T-helper 1 cell (primary cell): ENCODE data around the gene DND1.
"Not testable (repeated sequence)": the region's sequence is repeated elsewhere in the genome, so short reads cannot be mapped to it uniquely, and the experiment has no call there.

Experiments
- DNase-seq, 5 donors: peaks; one replicate each; pipeline ENCODE4 v3.0.0-alpha.2; 2012 to 2020
- total RNA-seq, 4 donors: gene quantifications; one replicate each; lab custom pipeline; 2026; lab: John Stamatoyannopoulos, UW

The DND1 gene
- total RNA-seq = 0.46 to 2.1 (median 1.1) reads per million in 4 donors

DNA sequence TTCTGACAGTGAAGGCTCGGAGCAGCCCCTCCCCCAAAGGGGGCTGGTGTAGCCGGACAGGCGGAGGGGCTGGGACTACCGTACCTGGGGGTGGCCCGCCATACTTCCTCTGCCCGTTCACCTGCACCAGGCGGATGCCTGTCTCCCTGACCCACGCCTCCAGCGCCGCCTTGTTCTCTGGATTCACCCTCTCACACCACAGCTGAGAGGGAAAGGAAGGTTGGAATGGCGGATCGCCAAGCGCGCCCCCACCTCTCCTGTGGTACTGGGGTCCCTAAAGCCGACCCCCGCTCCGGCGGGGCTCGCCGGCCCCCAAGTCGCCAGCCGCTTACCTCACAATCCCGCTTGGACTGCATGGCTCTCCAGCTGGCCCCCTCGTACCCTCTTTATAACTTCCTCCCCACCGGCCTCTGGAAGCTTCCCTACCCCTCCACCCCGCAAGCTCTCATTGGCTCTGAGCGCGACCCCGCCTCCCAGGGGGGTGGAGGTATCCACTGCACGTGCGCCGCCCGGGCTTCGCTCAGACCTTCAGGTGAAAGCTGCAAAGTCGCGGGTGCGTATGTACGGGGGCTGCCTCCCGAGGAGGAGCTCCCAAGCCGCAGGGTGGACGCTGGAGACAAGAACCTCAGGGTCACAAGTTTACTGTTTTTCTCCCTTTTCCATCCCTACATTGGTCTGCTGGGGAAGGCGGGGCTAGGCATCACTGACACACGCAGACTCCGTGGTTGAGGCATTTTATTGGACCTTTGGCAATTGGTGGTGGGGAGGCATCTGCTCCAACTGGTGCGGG, at the start of gene DND1:
Gene DND1, minus strand, starts transcription at position 390 of the 790 bp plus-strand sequence. Its CDS starts 34 bp downstream, at position 356.
- DNase-seq = no peak

DNA sequence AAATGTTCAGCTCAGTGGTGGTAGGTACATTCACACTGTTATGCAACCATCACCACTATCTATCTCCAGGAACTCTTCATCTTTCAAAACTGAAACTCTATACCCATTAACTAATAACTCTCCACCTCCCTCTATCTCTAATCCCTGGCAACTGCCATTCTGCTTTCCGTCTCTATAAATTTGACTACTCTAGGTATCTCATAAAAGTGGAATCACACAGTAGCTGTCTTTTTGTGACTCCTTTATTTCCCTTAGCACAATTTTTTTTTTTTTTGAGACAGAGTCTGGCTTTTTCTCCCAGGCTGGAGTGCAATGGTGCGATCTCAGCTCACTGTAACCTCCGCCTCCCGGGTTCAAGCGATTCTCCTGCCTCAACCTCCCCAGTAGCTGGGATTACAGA, 48.0 kb upstream of the DND1 start:
- not testable (repeated sequence) for DNase-seq

DNA sequence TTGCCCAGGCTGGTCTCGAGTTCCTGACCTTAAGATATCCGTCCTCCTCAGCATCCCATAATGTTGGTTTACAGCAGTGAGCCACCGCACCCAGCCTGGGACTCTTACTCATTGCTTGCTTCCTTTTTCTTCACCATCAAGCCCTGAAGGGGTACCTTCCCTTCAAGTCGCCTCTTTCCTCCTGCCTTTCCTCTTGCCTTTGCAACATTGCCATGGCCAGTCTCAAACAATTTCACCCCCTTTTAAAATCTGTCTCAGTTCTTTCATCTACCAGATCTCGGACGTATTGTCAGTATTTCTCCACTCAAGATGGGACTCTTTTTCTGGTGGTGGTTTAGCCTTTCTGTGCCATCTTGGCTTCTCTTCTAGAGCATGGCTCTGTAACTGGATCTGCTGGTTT, 47.4 kb upstream of the DND1 start:
- DNase-seq = not testable (repeated sequence)

DNA sequence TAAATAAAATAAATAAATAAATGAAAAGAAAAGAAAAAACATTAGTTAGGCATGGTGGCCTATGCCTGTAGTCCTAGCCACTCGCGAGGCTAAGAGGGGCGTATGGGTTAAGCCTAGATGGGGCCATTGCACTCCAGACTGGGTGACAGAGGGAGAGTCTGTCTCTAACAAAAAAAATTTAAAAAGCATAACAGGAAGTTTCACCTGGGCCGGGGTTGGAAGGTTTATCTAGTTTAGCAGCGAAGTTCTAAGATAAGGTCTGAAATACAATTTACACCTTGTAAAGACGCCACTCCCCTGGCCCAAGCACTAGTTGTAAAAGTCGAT, 44.9 kb upstream of the DND1 start:
- no peak for DNase-seq

DNA sequence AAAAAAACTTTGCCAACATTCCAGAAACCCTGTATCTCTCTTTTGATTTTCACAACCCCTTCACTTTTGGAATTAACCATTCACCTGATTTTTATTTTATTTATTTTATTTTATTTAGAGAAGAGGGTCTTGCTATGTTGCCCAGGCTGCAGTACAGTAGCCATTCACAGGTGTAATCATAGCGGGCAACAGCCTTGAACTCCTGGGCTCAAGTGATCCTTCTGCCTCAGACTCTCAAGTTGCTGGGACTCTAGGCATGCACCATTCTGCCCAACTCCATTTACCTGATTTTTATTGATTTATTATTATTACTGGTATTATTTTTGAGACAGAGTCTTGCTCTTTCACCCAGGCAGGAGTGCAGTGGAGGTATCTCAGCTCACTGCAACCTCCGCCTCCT, 42.9 kb upstream of the DND1 start:
- DNase-seq = not testable (repeated sequence)

DNA sequence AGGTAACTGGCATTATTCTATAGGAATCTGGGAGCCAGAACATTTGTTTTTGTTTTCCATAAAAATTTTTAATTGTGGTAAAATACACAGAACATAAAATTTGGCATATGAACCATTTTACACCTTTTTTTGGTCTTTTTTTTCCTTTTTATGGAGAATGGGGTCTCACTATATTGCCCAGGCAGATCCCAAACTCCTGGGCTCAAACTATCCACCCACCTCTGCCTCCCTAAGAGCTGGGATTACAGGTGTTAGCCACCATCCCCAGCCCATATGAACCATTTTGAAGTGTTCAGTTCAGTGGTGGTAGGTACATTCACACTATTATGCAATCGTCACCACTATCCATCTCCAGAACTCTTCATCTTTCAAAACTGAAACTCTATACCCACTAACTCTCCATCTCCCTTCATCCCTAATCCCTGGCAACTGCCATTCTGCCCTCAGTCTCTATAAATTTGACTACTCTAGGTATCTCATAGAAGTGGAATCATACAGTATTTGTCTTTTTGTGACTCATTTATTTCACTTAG, 40.3 kb upstream of the DND1 start:
- no peak for DNase-seq

DNA sequence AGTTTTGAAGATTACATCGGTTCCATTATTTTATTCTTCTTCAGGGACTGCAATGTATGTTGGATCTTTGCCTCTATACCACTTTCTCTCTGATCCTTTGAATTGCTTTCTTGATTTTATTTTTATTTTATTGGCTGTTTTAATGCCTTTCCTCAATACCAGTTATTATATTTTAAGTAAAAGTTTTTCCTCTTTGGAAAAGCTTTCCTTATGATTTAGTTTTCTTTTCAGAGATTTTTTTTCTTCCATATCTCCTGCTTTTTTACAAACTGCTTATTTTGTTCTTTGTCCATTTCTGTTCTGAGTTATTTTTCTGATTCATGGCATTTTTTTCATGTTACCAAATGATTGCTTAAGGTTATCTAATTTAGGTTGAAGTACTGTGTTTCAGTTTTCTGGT, 38.4 kb upstream of the DND1 start:
- no peak for DNase-seq

DNA sequence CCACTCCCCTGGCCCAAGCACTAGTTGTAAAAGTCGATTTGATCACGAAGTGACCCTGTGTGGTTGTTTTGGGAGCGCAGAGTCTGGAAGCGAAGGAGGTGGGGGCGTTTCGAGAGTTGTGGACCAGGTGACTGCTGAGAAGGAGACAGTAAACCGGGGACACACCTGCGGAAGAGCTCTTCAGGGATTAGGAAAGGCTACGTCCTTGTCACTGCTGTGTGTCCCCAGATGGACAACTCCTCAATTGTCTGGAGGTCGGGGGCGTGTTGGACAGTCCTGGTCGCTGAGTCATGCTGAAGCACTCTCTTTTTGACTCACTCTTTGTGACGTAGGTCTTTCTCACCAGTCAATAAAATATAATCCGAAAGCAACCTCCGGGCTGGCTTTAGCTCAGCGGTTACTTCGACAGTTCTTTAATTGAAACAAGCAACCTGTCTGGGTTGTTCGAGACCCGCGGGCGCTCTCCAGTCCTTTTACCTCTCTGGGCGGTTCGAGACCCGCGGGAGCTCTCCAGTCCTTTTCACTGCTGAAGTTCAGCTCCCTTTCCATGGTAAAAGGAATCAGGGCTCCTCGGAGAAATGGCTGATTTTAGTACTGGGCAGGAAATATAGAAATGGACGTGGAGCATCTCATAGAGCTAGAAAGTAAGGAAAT, 37.6 kb upstream of the DND1 start:
- peak; percentile 31 to 95 (median 69) for DNase-seq

DNA sequence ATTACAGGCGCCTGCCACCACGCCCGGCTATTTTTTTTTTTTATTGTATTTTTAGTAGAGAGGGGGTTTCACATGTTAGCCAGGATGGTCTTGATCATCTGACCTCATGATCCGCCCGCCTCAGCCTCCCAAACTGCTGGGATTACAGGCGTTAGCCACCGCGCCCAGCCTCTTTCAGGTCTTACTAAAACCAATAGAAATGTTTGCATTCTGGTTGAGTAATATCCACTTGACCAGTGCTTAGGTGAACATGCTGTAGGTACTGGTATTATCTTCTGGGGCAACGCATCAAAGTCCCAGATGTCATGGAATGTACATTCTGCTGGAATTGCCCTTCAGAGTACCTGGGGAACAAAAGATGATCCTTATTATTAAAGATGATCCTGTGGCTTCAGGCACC, 35.4 kb upstream of the DND1 start:
- not testable (repeated sequence) for DNase-seq

DNA sequence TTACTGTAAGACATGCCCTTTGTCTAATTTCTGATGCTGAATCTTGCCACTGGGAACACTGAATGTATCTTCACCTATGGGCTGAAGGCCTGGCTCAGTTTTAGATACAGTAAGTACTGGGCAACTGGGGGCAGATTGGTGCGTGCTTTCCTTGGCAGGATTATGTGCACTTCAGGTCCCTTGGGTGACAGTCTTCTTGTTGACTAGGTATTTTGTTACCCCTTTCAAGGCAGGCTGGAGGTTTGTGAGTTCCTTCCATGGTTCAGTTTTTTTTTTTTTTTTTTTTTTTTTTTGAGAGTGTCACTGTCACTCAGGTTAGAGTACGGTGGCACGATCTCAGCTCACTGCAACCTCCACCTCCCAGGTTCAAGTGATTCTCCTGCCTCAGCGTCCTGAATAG, 34.4 kb upstream of the DND1 start:
- no peak for DNase-seq

DNA sequence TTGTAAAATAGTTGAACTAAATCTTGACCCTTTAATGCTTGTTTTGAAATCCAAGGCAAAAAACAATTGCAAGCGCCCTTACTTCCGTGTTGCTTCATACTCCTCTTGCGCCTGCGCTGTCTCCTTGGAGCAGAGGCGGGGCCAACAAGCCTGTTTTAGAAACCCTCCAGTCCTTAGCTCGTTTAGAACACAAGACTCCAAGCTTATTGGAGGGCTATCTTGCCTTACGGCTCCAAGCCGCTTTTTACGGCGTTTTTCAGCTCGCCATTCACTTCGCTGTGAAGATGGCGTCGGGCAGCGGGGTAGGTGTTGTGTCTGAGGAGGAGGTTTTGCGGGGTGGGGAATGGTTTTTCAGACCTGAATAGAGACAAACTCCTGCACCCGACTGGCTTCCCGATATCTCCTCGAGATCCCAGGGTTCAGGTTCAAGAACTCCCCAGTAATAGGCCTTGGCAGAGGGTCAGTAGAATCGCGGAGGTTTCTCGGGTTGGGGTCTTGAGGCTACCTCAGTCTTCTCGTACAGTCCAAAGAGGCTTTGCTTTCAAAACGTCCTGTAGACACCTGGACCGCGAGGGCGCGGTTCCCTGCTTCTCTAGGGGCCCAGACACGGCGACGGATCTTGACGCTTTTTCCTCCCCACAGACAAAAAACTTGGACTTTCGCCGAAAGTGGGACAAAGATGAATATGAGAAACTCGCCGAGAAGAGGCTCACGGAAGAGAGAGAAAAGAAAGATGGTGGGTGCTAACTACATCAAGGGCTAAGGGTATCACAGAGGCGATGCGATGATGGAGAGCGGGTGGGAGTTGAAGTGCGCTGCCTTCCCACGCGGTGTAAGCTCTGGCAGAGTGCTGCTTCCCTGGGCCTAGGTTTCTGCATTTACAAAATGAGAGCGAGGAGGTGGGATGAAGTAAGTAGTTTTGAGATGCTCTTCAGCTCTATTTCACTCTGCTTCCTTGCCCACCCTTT, 27.1 kb upstream of the DND1 start, which contains the start of gene ZMAT2:
Gene ZMAT2, plus strand, starts transcription at position 271 of the 968 bp plus-strand sequence. Its CDS starts 14 bp downstream, at position 285.
- DNase-seq = peak; percentile 85 to 97 (median 90)

DNA sequence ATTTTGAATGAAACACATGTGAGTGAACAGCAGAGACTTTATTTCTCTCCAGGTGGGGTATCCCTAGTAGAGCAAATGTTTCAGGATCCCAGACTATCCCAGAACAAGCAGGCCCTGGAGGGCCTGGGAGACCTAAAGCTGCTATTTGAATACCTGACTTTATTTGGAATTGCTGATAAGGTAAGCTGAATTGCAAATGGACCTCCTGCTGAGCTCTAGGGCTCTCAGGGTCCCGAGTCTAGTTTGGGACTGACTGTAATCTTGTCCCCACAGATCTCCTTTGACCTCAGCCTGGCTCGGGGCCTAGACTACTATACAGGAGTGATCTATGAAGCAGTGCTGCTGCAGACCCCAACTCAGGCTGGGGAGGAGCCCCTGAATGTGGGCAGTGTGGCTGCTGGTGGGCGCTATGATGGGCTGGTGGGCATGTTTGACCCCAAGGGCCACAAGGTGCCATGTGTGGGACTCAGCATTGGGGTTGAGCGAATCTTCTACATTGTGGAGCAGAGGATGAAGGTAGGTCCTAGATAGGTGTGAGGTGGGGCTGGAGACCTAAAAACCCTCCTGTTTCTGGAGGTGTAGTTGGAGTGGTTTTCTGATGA, 23.6 kb upstream of the DND1 start:
- DNase-seq = no peak

DNA sequence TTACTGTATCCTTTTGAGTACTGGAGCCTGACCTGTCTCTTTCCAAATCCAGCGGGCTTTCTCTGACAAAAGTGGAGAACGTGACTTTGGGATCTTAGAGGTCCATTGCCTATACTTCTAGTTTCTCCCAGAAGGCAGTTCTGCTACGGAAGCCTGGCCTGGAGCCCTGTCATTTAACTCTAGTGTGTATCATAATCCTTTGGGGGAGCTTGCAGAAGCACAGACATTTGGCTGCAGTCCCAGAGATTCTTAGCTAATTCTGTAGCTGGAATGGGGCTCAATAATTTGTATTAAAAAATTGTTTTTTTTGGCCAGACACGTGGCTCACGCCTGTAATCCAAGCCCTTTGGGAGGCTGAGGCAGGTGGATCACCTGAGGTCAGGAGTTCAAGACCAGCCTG, 20.9 kb upstream of the DND1 start:
- DNase-seq = no peak

DNA sequence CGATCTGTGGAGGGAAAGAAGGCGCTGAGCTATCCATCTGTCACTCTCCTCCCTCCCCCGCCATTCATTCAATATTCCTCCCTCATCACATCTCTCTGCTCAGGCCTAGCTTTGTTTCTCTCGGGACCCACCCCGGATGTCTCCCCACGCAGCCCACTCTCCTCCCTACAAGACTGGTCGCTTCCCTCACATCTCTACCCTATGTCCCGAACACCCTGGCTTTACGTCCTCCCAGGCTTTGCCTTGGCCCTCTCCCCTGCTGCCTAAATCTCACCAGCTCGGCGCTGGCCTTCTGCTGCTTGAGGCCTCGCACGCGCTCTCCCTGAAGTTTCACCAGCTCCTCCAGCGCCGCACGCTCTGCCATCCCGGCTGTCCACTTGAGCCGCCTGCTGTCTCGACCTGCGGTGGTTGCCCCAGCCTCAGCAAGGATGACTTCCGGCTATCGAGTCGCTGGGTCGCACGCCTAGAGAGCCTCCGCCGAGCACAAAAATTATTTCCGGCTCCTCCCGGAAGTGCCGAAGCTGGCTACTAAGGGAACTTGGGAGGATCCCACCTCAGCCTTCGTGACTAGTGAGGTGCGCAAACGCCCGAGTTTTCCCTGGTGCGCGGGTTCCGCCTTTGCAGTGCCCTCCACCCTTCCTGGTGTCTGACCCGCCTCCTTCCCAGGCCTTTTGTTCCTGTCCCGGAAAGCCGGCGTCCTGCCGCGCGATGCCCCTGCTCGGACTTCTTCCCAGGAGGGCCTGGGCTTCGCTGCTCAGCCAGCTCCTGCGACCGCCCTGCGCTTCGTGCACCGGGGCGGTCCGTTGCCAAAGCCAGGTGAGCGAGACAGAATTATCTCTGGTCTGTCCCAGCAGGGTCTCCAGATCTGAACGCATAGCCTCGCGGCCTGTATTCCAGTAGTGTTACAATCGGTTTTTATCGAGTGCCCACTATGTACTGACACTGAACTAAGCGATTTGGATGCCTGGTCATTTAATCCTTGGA, 17.9 kb upstream of the DND1 start, which contains the start of the genes HARS1 and HARS2:
Gene HARS1, minus strand, starts transcription at position 430 of the 984 bp plus-strand sequence. Its CDS starts 66 bp downstream, at position 364.
Gene HARS2, plus strand, starts transcription at position 515 of the 984 bp plus-strand sequence. Its CDS starts 194 bp downstream, at position 709.
- DNase-seq = peak; percentile 69 to 89 (median 76)

DNA sequence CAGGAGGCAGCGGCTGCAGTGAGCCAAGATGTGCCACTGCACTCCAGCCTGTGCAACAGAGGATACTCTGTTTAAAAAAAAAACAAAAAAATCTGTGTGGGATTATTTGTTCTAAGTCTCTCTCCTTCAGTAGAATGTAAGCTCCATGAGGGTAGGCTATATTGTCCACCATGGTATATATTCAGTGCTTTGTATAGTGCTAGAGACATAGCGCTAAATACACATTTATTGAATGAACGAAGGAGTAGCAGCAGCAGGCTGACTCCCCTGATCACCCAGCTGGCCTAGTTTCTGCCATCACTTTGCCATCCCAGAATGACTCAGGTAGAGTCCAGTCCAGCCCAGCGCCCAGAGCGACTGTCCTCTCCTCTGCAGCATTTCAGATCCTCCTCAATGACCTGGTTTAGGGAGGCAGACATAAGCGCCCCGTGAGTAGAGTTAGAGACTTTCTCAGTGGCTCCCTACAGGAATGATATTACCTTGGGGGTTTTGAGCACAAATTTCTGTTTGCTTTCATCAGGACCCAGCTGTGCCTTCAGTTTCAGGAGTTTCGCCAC, 17.1 kb upstream of the DND1 start:
- no peak for DNase-seq

DNA sequence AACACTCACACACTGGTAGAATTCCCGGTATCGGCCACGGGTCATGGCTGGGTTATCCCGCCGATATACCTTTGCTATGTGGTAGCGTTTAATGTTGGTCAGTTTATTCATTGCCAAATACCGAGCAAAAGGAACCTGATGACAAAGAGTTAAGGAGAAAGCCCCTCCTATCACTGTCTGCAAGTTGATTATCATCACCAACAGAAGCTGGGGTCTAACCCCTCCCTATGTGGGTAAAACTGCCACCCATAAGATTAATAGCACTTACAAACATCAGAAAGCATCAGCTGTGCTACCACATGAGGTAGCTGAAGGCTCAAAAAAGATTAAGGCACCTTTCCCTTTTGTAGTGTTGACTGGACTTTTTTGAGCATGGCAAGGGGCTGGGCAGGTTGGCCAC, 5.6 kb upstream of the DND1 start:
- DNase-seq = no peak

DNA sequence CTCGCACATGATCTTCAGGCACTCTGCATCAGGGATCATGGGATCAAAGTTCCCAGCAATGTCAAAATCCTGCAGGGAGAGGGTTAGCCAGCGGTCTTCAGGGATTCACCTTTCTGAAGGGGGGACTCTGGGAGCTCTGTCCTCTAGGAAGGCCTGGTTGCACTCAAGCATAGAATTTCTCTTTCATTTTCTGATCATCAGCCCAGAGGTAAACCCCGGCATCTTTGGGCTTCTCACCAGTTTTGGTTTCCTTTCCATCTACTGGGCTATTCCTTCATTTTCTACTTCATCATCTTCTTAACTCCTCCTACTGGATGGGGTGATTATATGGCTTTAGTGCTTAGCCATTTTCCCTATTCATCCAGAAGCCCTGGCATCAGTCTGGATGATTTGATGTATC, 4.6 kb upstream of the DND1 start:
- DNase-seq = no peak

DNA sequence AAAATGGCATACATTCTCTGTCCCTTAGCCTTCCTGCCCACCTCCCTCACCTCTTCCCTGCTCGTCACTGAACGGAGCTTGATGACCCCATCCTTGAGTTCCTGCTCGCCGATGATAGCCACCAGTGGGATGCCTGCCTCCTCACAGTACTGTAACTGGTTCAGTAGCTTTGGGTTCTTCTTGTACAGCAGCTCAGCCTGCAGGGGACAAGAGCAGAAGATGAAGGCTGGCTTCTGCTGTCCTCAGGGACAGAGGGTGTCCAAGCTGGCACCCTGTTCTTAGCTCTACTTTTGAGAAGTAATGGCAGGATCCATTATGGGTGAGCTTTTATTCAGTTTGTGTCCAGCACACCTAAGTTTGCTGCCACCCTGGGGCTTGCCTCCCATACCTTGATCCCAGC, 1.3 kb upstream of the DND1 start:
- no peak for DNase-seq

DNA sequence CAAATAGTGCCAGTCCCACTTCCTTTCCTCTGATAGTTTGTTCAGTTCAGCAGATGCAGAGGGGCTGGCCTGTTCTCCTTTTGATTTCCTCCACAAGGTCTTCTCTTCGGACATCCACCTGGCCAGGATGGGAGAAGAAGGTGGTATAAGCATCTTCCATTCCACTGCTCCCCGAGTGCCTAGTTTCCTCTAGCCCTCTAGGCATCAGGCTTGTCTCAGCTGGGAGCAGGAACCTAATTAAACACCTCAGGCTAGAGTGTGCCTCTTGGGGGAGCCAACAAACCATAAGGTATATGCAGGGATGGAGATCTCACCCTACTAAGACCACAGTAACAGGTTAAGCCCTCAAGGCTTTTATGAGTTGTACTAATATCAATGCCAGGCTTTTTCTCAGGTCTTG, 835 bp upstream of the DND1 start:
- DNase-seq = no peak

DNA sequence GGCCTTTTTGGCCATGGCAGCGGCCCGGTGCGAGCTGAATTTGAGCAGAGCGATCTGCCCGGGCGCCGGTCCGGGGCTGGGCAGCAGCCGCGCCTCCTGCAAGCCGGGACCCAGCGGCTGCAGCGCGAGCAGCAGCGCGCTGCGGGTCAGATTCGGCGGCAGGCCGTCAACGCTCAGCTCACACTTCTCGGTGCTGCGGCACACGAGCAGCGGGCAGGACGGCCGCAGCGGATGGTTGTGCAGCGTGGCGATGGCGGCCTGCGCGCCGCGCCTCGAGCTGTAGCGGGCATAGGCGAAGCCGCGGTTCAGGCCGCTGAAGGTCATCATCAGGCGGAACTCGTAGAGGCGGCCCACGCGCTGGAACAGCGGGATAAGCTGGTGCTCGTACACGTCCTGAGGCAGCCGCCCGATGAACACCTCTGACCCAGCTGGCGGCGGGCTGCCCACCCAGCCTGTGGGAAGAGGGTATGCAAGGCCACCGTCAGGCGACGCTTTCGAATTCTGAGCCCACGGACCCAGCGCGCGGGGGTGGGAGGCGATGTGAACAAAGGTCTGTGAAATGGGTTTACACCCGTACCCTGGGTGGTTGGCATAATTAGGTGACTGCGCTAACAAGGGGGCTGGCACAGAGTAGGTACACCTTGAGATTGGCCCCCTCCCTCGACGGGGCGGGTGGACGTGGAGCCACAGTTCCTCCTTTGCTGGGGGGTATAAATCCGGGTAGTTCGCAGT, 755 bp downstream of the DND1 start:
- DNase-seq = no peak
